ENCODE results near the gene GPATCH2. TPM values are rescaled to one million over a fixed set of nuclear protein-coding genes. Genes with fewer than 3 reads are reported as not detected.

Gene GPATCH2
- total RNA-seq, 1 donor: 20.6 TPM

- TF ChIP-seq CTCF (IDR thresholded peaks at IDR 0.05; ENCODE audit: extremely low read depth, low read depth, low read length): no peak
- Histone ChIP-seq H3K79me2 (ENCODE audit: insufficient read depth, low read length) (no peaks in the 10 kb centered on the region), H3K4me2 (ENCODE audit: insufficient read depth, low read length) (no peak overlapping the region), H3K9me3 (ENCODE audit: low read depth, low read length) (no peaks in the 10 kb centered on the region), H3K4me1 (ENCODE audit: insufficient read depth, low read length) (no peaks in the 10 kb centered on the region), H3K27me3 (ENCODE audit: insufficient read depth, low read length) (no peaks in the 10 kb centered on the region), H2AFZ (ENCODE audit: low read length) (no peak overlapping the region), H3K36me3 (ENCODE audit: insufficient read depth, low read length) (no peaks in the 10 kb centered on the region), H3K4me3 (ENCODE audit: insufficient read depth, low read length) (no peak overlapping the region), H4K20me1 (ENCODE audit: insufficient read depth, low read length) (no peaks in the 10 kb centered on the region), H3K27ac (ENCODE audit: low read depth, low read length) (no peak overlapping the region)
- DNase-seq (ENCODE audit: insufficient read length, low spot score, missing footprints): no peak
Measured at GRCh38 chr1:217647791-217648190, 16.9 kb upstream of the GPATCH2 start.

GRCh38 chr1:217642455-217642854 is 11.6 kb upstream of the GPATCH2 start:
- no peak overlapping the region for H3K4me2 ChIP-seq (ENCODE audit: insufficient read depth, low read length)
- TF ChIP-seq CTCF (IDR thresholded peaks at IDR 0.05; ENCODE audit: extremely low read depth, low read depth, low read length): no peak

GRCh38 chr1:217627431-217627830 is 3.5 kb downstream of the GPATCH2 start:
- no peaks in the 10 kb centered on the region for H3K9me3 ChIP-seq (ENCODE audit: low read depth, low read length)
- peaks cover 18% of the 10 kb centered on the region for H3K4me1 ChIP-seq (ENCODE audit: insufficient read depth, low read length)
- H2AFZ ChIP-seq (ENCODE audit: low read length): no peak overlapping the region
- TF ChIP-seq CTCF (IDR thresholded peaks at IDR 0.05; ENCODE audit: extremely low read depth, low read depth, low read length): no peak
- H3K79me2 ChIP-seq (ENCODE audit: insufficient read depth, low read length): peaks cover 83% of the 10 kb centered on the region
- H4K20me1 ChIP-seq (ENCODE audit: insufficient read depth, low read length): peaks cover 3% of the 10 kb centered on the region
- no peak overlapping the region for H3K27ac ChIP-seq (ENCODE audit: low read depth, low read length)
- DNase-seq (ENCODE audit: insufficient read length, low spot score, missing footprints): no peak
- no peaks in the 10 kb centered on the region for H3K36me3 ChIP-seq (ENCODE audit: insufficient read depth, low read length)
- no peak overlapping the region for H3K4me2 ChIP-seq (ENCODE audit: insufficient read depth, low read length)
- H3K27me3 ChIP-seq (ENCODE audit: insufficient read depth, low read length): no peaks in the 10 kb centered on the region
- no peak overlapping the region for H3K4me3 ChIP-seq (ENCODE audit: insufficient read depth, low read length)

More at GRCh38 chr1:217642455-217642854, 11.6 kb upstream of the GPATCH2 start:
- Histone ChIP-seq H3K27me3 (ENCODE audit: insufficient read depth, low read length) (no peaks in the 10 kb centered on the region), H4K20me1 (ENCODE audit: insufficient read depth, low read length) (no peaks in the 10 kb centered on the region), H3K36me3 (ENCODE audit: insufficient read depth, low read length) (no peaks in the 10 kb centered on the region), H3K9me3 (ENCODE audit: low read depth, low read length) (no peaks in the 10 kb centered on the region), H3K4me3 (ENCODE audit: insufficient read depth, low read length) (no peak overlapping the region), H3K79me2 (ENCODE audit: insufficient read depth, low read length) (no peaks in the 10 kb centered on the region), H3K27ac (ENCODE audit: low read depth, low read length) (no peak overlapping the region), H3K4me1 (ENCODE audit: insufficient read depth, low read length) (no peaks in the 10 kb centered on the region), H2AFZ (ENCODE audit: low read length) (no peak overlapping the region)
- DNase-seq (ENCODE audit: insufficient read length, low spot score, missing footprints): no peak

- Histone ChIP-seq H3K4me3 (ENCODE audit: insufficient read depth, low read length) (no peak overlapping the region), H3K27me3 (ENCODE audit: insufficient read depth, low read length) (no peaks in the 10 kb centered on the region), H3K36me3 (ENCODE audit: insufficient read depth, low read length) (no peaks in the 10 kb centered on the region), H3K27ac (ENCODE audit: low read depth, low read length) (no peak overlapping the region), H4K20me1 (ENCODE audit: insufficient read depth, low read length) (peaks cover 3% of the 10 kb centered on the region), H3K9me3 (ENCODE audit: low read depth, low read length) (no peaks in the 10 kb centered on the region), H3K4me1 (ENCODE audit: insufficient read depth, low read length) (peaks cover 14% of the 10 kb centered on the region), H2AFZ (ENCODE audit: low read length) (no peak overlapping the region), H3K4me2 (ENCODE audit: insufficient read depth, low read length) (no peak overlapping the region), H3K79me2 (ENCODE audit: insufficient read depth, low read length) (peaks cover 94% of the 10 kb centered on the region)
- no peak for DNase-seq (ENCODE audit: insufficient read length, low spot score, missing footprints)
- TF ChIP-seq CTCF (IDR thresholded peaks at IDR 0.05; ENCODE audit: extremely low read depth, low read depth, low read length): no peak
Measured at GRCh38 chr1:217626321-217626720, 4.6 kb downstream of the GPATCH2 start.

All from osteoblast (primary cell).